DND-41 (cell line): ENCODE measurements around the gene FAF1.
"Not testable (repeated sequence)": the region's sequence is repeated elsewhere in the genome, so short reads cannot be mapped to it uniquely, and the experiment has no call there.

ENCODE experiments used
- ATAC-seq: fragments of 200-7000 bp; cut with Tn5 transposase; 3 replicates; pipeline ENCODE4 v1.9.1; 2021; ENCODE audit warnings: low read depth; ENCODE audit not compliant: insufficient read depth
- DNase-seq: peaks from one replicate; pipeline ENCODE4 v3.0.0-alpha.2; 2020
- H2AFZ ChIP-seq: 2 replicates; pipeline ENCODE4 v1.6.0; 2012; ENCODE audit warnings: low read depth, low read length
- H3K27ac ChIP-seq: 2 replicates; pipeline ENCODE4 v1.5.1; 2012; ENCODE audit warnings: low read length, inconsistent platforms
- H3K27me3 ChIP-seq: fragments of 200-600 bp; sonication (generic); 2 replicates; pipeline ENCODE4 v1.6.0; 2012; ENCODE audit warnings: low read length, mild to moderate bottlenecking, inconsistent platforms; ENCODE audit not compliant: insufficient read depth, poor library complexity
- H3K36me3 ChIP-seq: 2 replicates; pipeline ENCODE4 v1.5.1; 2012; ENCODE audit warnings: low read length, inconsistent platforms; ENCODE audit not compliant: insufficient read depth
- H3K4me1 ChIP-seq: 2 replicates; pipeline ENCODE4 v1.5.1; 2012; ENCODE audit warnings: mild to moderate bottlenecking, low read length; ENCODE audit not compliant: insufficient read depth
- H3K4me2 ChIP-seq: 2 replicates; pipeline ENCODE4 v1.6.0; 2012; ENCODE audit warnings: mild to moderate bottlenecking, moderate library complexity, low read length, inconsistent platforms; ENCODE audit not compliant: insufficient read depth
- H3K4me3 ChIP-seq, 2 experiments: fragments of 200-600 bp in 1 of 2; shearing (Covaris generic) in 1 of 2; 2 replicates each; pipeline ENCODE4 v1.5.1; 2012 to 2016; ENCODE audit warnings: inconsistent platforms in 2 of 2, low read length in 2 of 2, mild to moderate bottlenecking in 2 of 2, low read depth in 1 of 2, moderate library complexity in 1 of 2
- H3K79me2 ChIP-seq: 2 replicates; pipeline ENCODE4 v1.6.0; 2012; ENCODE audit warnings: low read length, inconsistent platforms; ENCODE audit not compliant: insufficient read depth
- H3K9ac ChIP-seq: 2 replicates; pipeline ENCODE4 v1.6.0; 2012; ENCODE audit warnings: low read depth, mild to moderate bottlenecking, inconsistent platforms, low read length, moderate library complexity
- H3K9me3 ChIP-seq: 2 replicates; pipeline ENCODE4 v1.5.1; 2012; ENCODE audit warnings: low read length, moderate library complexity, mild to moderate bottlenecking, inconsistent platforms; ENCODE audit not compliant: insufficient read depth, severe bottlenecking
- H4K20me1 ChIP-seq: 2 replicates; pipeline ENCODE4 v1.6.0; 2012; ENCODE audit warnings: low read length; ENCODE audit not compliant: insufficient read depth
- CTCF ChIP-seq: IDR thresholded peaks from 2 replicates; pipeline ENCODE4 v1.5.1; 2012; ENCODE audit warnings: borderline replicate concordance, low read length, moderate library complexity, mild to moderate bottlenecking; ENCODE audit not compliant: poor library complexity, severe bottlenecking; ENCODE audit errors: extremely low read depth
- EZH2 ChIP-seq: IDR thresholded peaks from 3 replicates; pipeline ENCODE4 v1.6.1; 2012; ENCODE audit warnings: borderline replicate concordance, low read depth, mild to moderate bottlenecking, moderate library complexity, low read length, inconsistent platforms; ENCODE audit not compliant: severe bottlenecking

Gene FAF1

DNA sequence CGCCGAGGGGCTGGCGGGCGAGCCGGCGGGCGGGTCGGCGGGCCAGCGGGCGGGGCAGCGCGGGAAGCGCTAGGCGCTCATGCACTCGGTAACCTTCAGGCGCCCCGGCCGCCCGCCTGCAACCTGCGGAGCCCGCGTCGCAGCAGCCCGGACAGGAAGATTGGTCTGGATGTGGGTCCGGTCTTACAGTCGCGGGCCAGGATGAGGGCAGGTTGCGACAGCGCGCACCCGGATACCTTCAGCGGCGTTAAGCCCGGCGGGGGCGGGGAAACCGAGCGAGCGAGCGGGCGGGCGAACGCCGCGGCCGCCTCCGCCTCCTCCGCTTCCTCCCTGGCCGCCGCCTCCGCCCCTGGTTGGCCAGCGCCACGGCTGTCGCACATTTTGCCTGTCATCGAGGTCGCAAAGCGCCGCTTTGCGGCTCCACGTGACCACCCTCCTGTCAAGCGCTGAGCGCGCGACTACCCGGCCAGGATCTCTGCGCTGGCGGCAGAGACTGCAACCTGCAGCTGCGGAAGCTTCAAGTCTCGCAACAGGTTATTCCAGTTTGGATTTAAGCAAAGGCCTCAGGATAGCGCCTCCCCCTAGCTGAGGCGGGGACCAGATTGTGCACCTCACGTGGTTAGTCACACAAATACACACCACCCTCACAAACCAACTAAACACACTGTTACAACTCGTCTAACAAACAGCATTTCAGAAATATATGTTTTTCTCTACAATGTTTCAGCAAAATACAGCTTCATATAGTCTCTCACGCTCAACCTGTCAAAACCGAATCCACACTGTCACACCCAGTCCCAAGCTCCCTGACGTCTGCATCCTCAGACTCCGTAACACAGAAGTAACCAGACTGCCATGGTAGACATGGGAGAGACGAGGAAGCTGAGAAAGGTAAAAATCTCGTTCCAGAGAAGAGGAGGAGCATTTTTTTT is at the start of gene FAF1:
Gene FAF1 (minus strand): TSS at position 355 of the 932 bp plus-strand sequence. CDS start 456 bp downstream, outside the sequence.
- peak; percentile 98 for DNase-seq
- H3K9me3 ChIP-seq = no peaks in the 10 kb centered on the region
- H3K4me1 ChIP-seq = peaks cover 46% of the 10 kb centered on the region
- H2AFZ ChIP-seq = peak within 1 kb of the TSS; percentile 76
- H4K20me1 ChIP-seq = peaks cover 12% of the 10 kb centered on the region; the same call in 1 of the 2 replicates
- H3K36me3 ChIP-seq = peaks cover 13% of the 10 kb centered on the region
- H3K79me2 ChIP-seq = peaks cover 59% of the 10 kb centered on the region
- H3K27ac ChIP-seq = peak within 1 kb of the TSS; percentile 90
- peak within 1 kb of the TSS; percentile 83 for H3K4me2 ChIP-seq
- peak within 1 kb of the TSS; percentile 64 to 78 for H3K4me3 ChIP-seq
- H3K27me3 ChIP-seq = no peaks in the 10 kb centered on the region
- peak within 1 kb of the TSS; percentile 66 for H3K9ac ChIP-seq
- ATAC-seq = peak; percentile 88
- TF ChIP-seq CTCF (peak; percentile 46), EZH2 (no peak)

DNA sequence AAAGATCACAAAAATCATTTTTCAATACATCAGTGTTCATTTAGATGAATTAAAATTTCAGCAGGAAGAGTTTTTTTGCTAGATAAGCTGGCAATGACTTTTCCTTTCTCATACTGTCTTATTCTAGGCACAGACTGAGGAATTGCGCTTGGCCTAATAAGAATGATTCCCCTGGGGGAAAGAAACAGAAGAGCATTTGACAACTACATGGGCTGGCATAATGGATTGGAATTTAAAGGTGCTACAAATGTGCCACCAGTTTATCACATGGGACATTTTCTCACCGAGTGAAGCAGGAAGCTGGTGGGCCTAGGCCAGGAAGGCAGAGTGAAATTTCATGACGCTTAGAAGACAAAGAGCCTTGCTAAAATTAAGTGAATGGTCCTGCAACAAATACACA is 49.3 kb upstream of the FAF1 start:
- H3K27me3 ChIP-seq = no peaks in the 10 kb centered on the region
- no peaks in the 10 kb centered on the region for H3K9me3 ChIP-seq
- TF ChIP-seq CTCF (no peak), EZH2 (no peak)
- no peak overlapping the region for H3K9ac ChIP-seq
- H2AFZ ChIP-seq = no peak overlapping the region
- no peaks in the 10 kb centered on the region for H3K4me1 ChIP-seq
- H3K27ac ChIP-seq = no peak overlapping the region
- no peaks in the 10 kb centered on the region for H4K20me1 ChIP-seq
- ATAC-seq (0 out of 3 replicates have a peak, but pooled peaks have one; percentile 33), DNase-seq (no peak)
- H3K79me2 ChIP-seq = no peaks in the 10 kb centered on the region
- peaks cover 22% of the 10 kb centered on the region for H3K36me3 ChIP-seq
- no peak overlapping the region for H3K4me3 ChIP-seq
- no peak overlapping the region for H3K4me2 ChIP-seq

DNA sequence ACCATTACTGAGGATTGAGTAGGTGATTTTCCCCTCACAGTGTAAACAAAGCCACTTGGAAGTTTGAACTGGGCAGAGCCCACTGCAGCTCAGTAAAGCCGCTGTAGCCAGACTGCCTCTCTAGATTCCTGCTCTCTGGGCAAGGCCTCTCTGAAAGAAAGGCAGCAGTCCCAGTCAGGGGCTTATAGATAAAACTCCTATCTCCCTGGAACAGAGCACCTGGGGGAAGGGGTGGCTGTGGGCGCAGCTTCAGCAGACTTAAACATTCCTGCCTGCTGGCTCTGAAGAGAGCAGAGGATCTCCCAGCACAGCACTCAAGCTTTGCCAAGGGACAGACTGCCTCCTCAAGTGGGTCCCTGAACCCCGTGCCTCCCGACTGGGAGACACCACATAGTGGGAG is 45.5 kb upstream of the FAF1 start:
- H3K9me3 ChIP-seq, H3K4me3 ChIP-seq, H3K4me1 ChIP-seq, H3K27me3 ChIP-seq, H3K79me2 ChIP-seq, H3K4me2 ChIP-seq, DNase-seq, ATAC-seq, H3K9ac ChIP-seq, H3K27ac ChIP-seq, H2AFZ ChIP-seq, H4K20me1 ChIP-seq: not testable (repeated sequence)
- peaks cover 50% of the 10 kb centered on the region for H3K36me3 ChIP-seq

DNA sequence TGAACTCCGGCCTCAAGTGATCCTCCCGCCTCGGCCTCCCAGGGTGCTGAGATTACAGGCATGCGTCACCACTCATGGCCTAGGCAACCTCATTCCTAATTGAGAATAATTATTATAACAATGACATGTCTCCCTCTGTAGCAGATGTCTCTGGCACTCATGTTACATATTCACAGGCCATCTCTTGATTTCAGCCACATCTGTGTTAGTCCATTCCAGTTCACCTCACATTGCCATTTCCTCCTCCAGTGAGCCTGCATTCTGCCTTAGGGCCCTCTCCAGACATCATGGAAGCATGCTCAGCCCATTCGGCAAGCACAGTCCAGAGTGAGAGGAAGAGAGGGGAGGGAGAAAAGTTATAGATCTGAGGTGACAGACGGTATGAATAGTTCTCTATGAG is 42.4 kb upstream of the FAF1 start:
- TF ChIP-seq EZH2 (no peak), CTCF (no peak)
- Histone ChIP-seq H3K4me3 (no peak overlapping the region), H3K4me1 (no peaks in the 10 kb centered on the region), H3K79me2 (peaks cover 6% of the 10 kb centered on the region; the same call in 1 of the 2 replicates), H3K9me3 (no peaks in the 10 kb centered on the region), H3K27me3 (no peaks in the 10 kb centered on the region), H2AFZ (no peak overlapping the region), H4K20me1 (no peaks in the 10 kb centered on the region), H3K36me3 (peaks cover 49% of the 10 kb centered on the region), H3K9ac (no peak overlapping the region), H3K4me2 (no peak overlapping the region), H3K27ac (no peak overlapping the region)
- no peak for ATAC-seq
- no peak for DNase-seq
